ENCODE measurements around the gene NR2F1-AS1.

NR2F1-AS1 gene

DNA sequence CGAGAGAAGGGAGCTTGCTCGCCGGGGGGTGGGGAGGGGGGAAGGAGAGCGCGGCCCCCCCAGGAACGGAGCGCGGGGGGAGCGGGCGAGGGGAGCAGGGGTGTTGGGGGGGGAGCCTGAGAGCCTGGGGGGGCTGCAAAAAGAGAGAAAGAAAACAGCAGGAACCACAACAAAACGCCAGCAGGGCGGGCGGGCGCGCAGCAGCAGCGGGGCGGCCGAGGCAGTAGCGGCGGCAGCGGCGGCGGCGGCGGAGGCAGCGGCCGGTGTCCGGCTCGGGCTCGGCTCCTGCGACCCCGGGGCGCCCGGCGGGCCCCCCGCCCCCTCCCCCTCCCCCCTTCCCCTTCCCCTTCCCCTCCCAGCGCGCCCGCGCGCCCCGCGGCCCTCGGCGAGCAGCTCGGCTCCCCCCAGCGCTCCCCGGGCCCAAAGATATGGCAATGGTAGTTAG is 3.6 kb upstream of the NR2F1-AS1 start:
- Histone ChIP-seq H3K4me3 (ENCODE audit: control insufficient read depth in 1 of 7, extremely low read depth in 1 of 7, insufficient read depth in 4 of 7, low read depth in 2 of 7, low read length in 6 of 7) (peak overlapping the region; percentile 19 to 68 (median 48)), H3K27me3 (replicated peaks in 2 of 5; ENCODE audit: control insufficient read depth in 4 of 5, insufficient read depth in 5 of 5, low read length in 4 of 5) (peaks cover 32 to 93% (median 57%) of the 10 kb centered on the region in 5 experiments), H3K4me1 (ENCODE audit: control extremely low read depth in 1 of 4, control insufficient read depth in 4 of 4, insufficient read depth in 4 of 4, low read length in 3 of 4) (peaks cover 0 to 32% (median 29%) of the 10 kb centered on the region in 4 experiments), H3K36me3 (ENCODE audit: control insufficient read depth in 4 of 4, insufficient read depth in 4 of 4, low read length in 3 of 4) (no peaks in the 10 kb centered on the region), H3K9me3 (ENCODE audit: control extremely low read depth in 1 of 5, control insufficient read depth in 4 of 5, insufficient read depth in 2 of 5, low read depth in 1 of 5, low read length in 4 of 5) (peaks cover 0 to 3% (median 0%) of the 10 kb centered on the region in 5 experiments), H3K27ac (ENCODE audit: insufficient read depth in 1 of 2, low read depth in 1 of 2, low read length in 2 of 2, poor library complexity in 1 of 2, severe bottlenecking in 2 of 2) (no peak overlapping the region)
- peak in 2 of 3 donors; percentile 3 to 28 for DNase-seq
- ChIA-PET CTCF (interaction anchor here (0.7 kb wide), 1 partner anchor 11 kb away, joined by 3 read pairs; no protein-coding TSS in a partner anchor), POLR2A (no interaction called here)
- WGBS (ENCODE audit: insufficient coverage): 0% methylated on average over 1 of the region's 48 CpGs

GRCh38 chr5:93583768-93584595 is 3.0 kb upstream of the NR2F1-AS1 start:
- Histone ChIP-seq H3K9me3 (ENCODE audit: control extremely low read depth in 1 of 5, control insufficient read depth in 4 of 5, insufficient read depth in 2 of 5, low read depth in 1 of 5, low read length in 4 of 5) (peaks cover 0 to 3% (median 0%) of the 10 kb centered on the region in 5 experiments), H3K4me1 (ENCODE audit: control extremely low read depth in 1 of 4, control insufficient read depth in 4 of 4, insufficient read depth in 4 of 4, low read length in 3 of 4) (peaks cover 0 to 37% (median 35%) of the 10 kb centered on the region in 4 experiments), H3K27me3 (replicated peaks in 2 of 5; ENCODE audit: control insufficient read depth in 4 of 5, insufficient read depth in 5 of 5, low read length in 4 of 5) (peaks cover 25 to 92% (median 51%) of the 10 kb centered on the region in 5 experiments), H3K36me3 (ENCODE audit: control insufficient read depth in 4 of 4, insufficient read depth in 4 of 4, low read length in 3 of 4) (no peaks in the 10 kb centered on the region), H3K4me3 (ENCODE audit: control insufficient read depth in 1 of 7, extremely low read depth in 1 of 7, insufficient read depth in 4 of 7, low read depth in 2 of 7, low read length in 6 of 7) (peak overlapping the region; percentile 19 to 68 (median 48)), H3K27ac (ENCODE audit: insufficient read depth in 1 of 2, low read depth in 1 of 2, low read length in 2 of 2, poor library complexity in 1 of 2, severe bottlenecking in 2 of 2) (no peak overlapping the region)
- WGBS (ENCODE audit: insufficient coverage): under 1% methylated on average over 60 of the region's 110 CpGs
- ChIA-PET CTCF (interaction anchor here (0.7 to 1.2 kb wide), 2 partner anchors 11 to 328 kb away, joined by 3 read pairs; no protein-coding TSS in a partner anchor), POLR2A (no interaction called here)
- DNase-seq: peak in 2 of 3 donors; percentile 47 to 69

DNA sequence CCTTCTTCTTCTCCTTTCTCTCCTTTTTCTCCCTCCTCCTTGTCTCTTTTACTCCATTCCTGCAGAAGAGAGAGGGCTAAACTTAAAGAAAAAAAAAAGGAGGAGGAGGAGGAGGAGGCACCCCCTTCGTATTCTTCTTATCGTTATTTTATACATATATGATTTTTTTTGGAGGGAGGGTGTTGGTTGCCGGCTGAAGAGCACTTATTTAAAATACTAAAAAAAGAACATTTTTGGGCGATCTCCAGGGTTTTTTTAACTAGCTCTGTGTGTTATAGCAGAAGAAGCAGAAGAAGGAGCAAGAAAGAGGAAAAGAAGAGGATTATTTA is 2.4 kb upstream of the NR2F1-AS1 start:
- no peak overlapping the region for H3K27ac ChIP-seq (ENCODE audit: insufficient read depth in 1 of 2, low read depth in 1 of 2, low read length in 2 of 2, poor library complexity in 1 of 2, severe bottlenecking in 2 of 2)
- H3K36me3 ChIP-seq (ENCODE audit: control insufficient read depth in 4 of 4, insufficient read depth in 4 of 4, low read length in 3 of 4): no peaks in the 10 kb centered on the region
- H3K4me1 ChIP-seq (ENCODE audit: control extremely low read depth in 1 of 4, control insufficient read depth in 4 of 4, insufficient read depth in 4 of 4, low read length in 3 of 4): peaks cover 0 to 43% (median 39%) of the 10 kb centered on the region in 4 experiments
- ChIA-PET POLR2A (no interaction called here), CTCF (interaction anchor here (0.9 to 1.2 kb wide), 3 partner anchors 8 to 329 kb away, joined by 3 to 4 read pairs (median 3); no protein-coding TSS in a partner anchor)
- peak overlapping the region in 3 of 7 experiments; percentile 15 to 68 (median 57) for H3K4me3 ChIP-seq (ENCODE audit: control insufficient read depth in 1 of 7, extremely low read depth in 1 of 7, insufficient read depth in 4 of 7, low read depth in 2 of 7, low read length in 6 of 7)
- no CpG with 5 or more reads among the region's 4 CpGs for WGBS (ENCODE audit: insufficient coverage)
- DNase-seq: peak in 1 of 3 donors; percentile 13
- H3K27me3 ChIP-seq (replicated peaks in 2 of 5; ENCODE audit: control insufficient read depth in 4 of 5, insufficient read depth in 5 of 5, low read length in 4 of 5): peaks cover 27 to 92% (median 51%) of the 10 kb centered on the region in 5 experiments
- peaks cover 0 to 3% (median 0%) of the 10 kb centered on the region in 5 experiments for H3K9me3 ChIP-seq (ENCODE audit: control extremely low read depth in 1 of 5, control insufficient read depth in 4 of 5, insufficient read depth in 2 of 5, low read depth in 1 of 5, low read length in 4 of 5)

- Histone ChIP-seq H3K27ac (ENCODE audit: insufficient read depth in 1 of 2, low read depth in 1 of 2, low read length in 2 of 2, poor library complexity in 1 of 2, severe bottlenecking in 2 of 2) (no peak within 1 kb of the TSS), H3K36me3 (ENCODE audit: control insufficient read depth in 4 of 4, insufficient read depth in 4 of 4, low read length in 3 of 4) (no peaks in the 10 kb centered on the region), H3K27me3 (replicated peaks in 2 of 5; ENCODE audit: control insufficient read depth in 4 of 5, insufficient read depth in 5 of 5, low read length in 4 of 5) (peaks cover 33 to 92% (median 53%) of the 10 kb centered on the region in 5 experiments), H3K4me1 (ENCODE audit: control extremely low read depth in 1 of 4, control insufficient read depth in 4 of 4, insufficient read depth in 4 of 4, low read length in 3 of 4) (peaks cover 0 to 42% (median 36%) of the 10 kb centered on the region in 4 experiments), H3K4me3 (ENCODE audit: control insufficient read depth in 1 of 7, extremely low read depth in 1 of 7, insufficient read depth in 4 of 7, low read depth in 2 of 7, low read length in 6 of 7) (peak within 1 kb of the TSS in 6 of 7 experiments; percentile 19 to 68 (median 51)), H3K9me3 (ENCODE audit: control extremely low read depth in 1 of 5, control insufficient read depth in 4 of 5, insufficient read depth in 2 of 5, low read depth in 1 of 5, low read length in 4 of 5) (no peaks in the 10 kb centered on the region)
- ChIA-PET CTCF (interaction anchor here (0.6 to 1.2 kb wide), 5 partner anchors 9 to 329 kb away, joined by 3 to 4 read pairs (median 3); no protein-coding TSS in a partner anchor), POLR2A (no interaction called here)
- DNase-seq: peak in 2 of 3 donors; percentile 55 to 71
- 6% methylated on average over 11 of the region's 21 CpGs for WGBS (ENCODE audit: insufficient coverage)
Observed at GRCh38 chr5:93582677-93583438, 1.8 kb upstream of the NR2F1-AS1 start, which contains the start of gene NR2F1. NR2F1 (plus strand) TSS chr5:93583222; CDS start chr5:93585024, 1,802 bp downstream.

- no peaks in the 10 kb centered on the region for H3K9me3 ChIP-seq (ENCODE audit: control extremely low read depth in 1 of 5, control insufficient read depth in 4 of 5, insufficient read depth in 2 of 5, low read depth in 1 of 5, low read length in 4 of 5)
- 0% methylated on average over 2 of the region's 2 CpGs for WGBS (ENCODE audit: insufficient coverage)
- H3K27ac ChIP-seq (ENCODE audit: insufficient read depth in 1 of 2, low read depth in 1 of 2, low read length in 2 of 2, poor library complexity in 1 of 2, severe bottlenecking in 2 of 2): no peak overlapping the region
- DNase-seq: peak in 1 of 3 donors; percentile 1
- H3K4me1 ChIP-seq (ENCODE audit: control extremely low read depth in 1 of 4, control insufficient read depth in 4 of 4, insufficient read depth in 4 of 4, low read length in 3 of 4): peaks cover 0 to 41% (median 36%) of the 10 kb centered on the region in 4 experiments
- peaks cover 38 to 92% (median 53%) of the 10 kb centered on the region in 5 experiments for H3K27me3 ChIP-seq (replicated peaks in 2 of 5; ENCODE audit: control insufficient read depth in 4 of 5, insufficient read depth in 5 of 5, low read length in 4 of 5)
- ChIA-PET POLR2A (no interaction called here), CTCF (interaction anchor here (0.6 kb wide), 1 partner anchor 11 kb away, joined by 3 read pairs; no protein-coding TSS in a partner anchor)
- H3K4me3 ChIP-seq (ENCODE audit: control insufficient read depth in 1 of 7, extremely low read depth in 1 of 7, insufficient read depth in 4 of 7, low read depth in 2 of 7, low read length in 6 of 7): no peak overlapping the region
- H3K36me3 ChIP-seq (ENCODE audit: control insufficient read depth in 4 of 4, insufficient read depth in 4 of 4, low read length in 3 of 4): no peaks in the 10 kb centered on the region
Observed at GRCh38 chr5:93582167-93582462, 1.1 kb upstream of the NR2F1-AS1 start.

- Histone ChIP-seq H3K27ac (ENCODE audit: insufficient read depth in 1 of 2, low read depth in 1 of 2, low read length in 2 of 2, poor library complexity in 1 of 2, severe bottlenecking in 2 of 2) (no peak overlapping the region), H3K27me3 (replicated peaks in 2 of 5; ENCODE audit: control insufficient read depth in 4 of 5, insufficient read depth in 5 of 5, low read length in 4 of 5) (peaks cover 36 to 92% (median 54%) of the 10 kb centered on the region in 5 experiments), H3K9me3 (ENCODE audit: control extremely low read depth in 1 of 5, control insufficient read depth in 4 of 5, insufficient read depth in 2 of 5, low read depth in 1 of 5, low read length in 4 of 5) (no peaks in the 10 kb centered on the region), H3K4me3 (ENCODE audit: control insufficient read depth in 1 of 7, extremely low read depth in 1 of 7, insufficient read depth in 4 of 7, low read depth in 2 of 7, low read length in 6 of 7) (peak overlapping the region in 5 of 7 experiments; percentile 11 to 52 (median 45)), H3K36me3 (ENCODE audit: control insufficient read depth in 4 of 4, insufficient read depth in 4 of 4, low read length in 3 of 4) (no peaks in the 10 kb centered on the region), H3K4me1 (ENCODE audit: control extremely low read depth in 1 of 4, control insufficient read depth in 4 of 4, insufficient read depth in 4 of 4, low read length in 3 of 4) (peaks cover 0 to 40% (median 35%) of the 10 kb centered on the region in 4 experiments)
- DNase-seq: peak in 2 of 3 donors; percentile 16 to 24
- ChIA-PET CTCF (interaction anchor here (5.2 to 5.8 kb wide), 2 partner anchors 20 to 28 kb away, joined by 20 to 26 read pairs; no protein-coding TSS in a partner anchor), POLR2A (no interaction called here)
- 3% methylated on average over 61 of the region's 73 CpGs for WGBS (ENCODE audit: insufficient coverage)
Observed at GRCh38 chr5:93580063-93580926, 724 bp downstream of the NR2F1-AS1 start.

Measured in common myeloid progenitor, CD34-positive (primary cell).